HG02840 (cell line): ENCODE measurements around the gene SCN1A.

Source experiments
- ATAC-seq: cut with Tn5 transposase; IDR thresholded peaks from one replicate; pipeline ENCODE4 v1.9.1; 2021; ENCODE audit warnings: mild to moderate bottlenecking, moderate library complexity, moderate number of reproducible peaks; ENCODE audit not compliant: unreplicated experiment, low FRiP score

The SCN1A gene

DNA sequence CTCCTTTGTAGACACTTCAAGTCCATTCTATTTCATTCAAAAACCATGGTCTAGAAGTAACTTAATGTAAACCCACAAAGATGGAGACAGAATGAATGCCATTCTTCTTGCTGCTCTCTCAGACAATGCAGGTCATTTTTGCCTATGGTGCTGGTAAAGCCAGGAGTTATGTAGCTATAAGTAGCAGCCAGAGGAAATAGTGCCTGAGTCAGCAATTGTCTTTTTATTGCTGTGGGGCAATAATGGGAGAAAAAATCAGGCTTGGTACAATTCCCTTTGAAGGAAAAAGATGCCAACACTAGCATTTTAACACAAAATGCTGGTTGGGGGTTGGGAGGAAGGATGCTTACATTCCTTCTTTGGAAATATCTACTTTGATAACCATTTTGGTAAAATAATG, 43.5 kb downstream of the SCN1A start:
- no peak for ATAC-seq

DNA sequence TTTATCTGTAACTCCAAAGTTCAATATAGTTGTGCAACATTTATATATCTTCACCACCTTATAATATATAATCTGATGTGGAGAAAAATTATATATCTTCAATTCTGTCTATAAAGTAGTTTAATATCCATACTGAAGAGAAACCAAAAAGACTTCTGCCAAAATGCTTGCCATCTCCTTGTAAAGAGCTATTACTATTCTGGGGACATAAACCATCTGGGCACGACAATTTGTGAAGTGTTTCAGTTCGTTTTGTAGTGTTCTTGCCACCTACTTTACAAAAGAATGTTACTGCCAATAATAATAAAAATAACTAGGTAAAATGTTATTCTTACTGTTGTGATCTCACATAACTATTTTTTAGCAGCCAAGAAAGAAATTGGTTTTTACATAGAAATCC, 45.1 kb downstream of the SCN1A start:
- no peak for ATAC-seq

DNA sequence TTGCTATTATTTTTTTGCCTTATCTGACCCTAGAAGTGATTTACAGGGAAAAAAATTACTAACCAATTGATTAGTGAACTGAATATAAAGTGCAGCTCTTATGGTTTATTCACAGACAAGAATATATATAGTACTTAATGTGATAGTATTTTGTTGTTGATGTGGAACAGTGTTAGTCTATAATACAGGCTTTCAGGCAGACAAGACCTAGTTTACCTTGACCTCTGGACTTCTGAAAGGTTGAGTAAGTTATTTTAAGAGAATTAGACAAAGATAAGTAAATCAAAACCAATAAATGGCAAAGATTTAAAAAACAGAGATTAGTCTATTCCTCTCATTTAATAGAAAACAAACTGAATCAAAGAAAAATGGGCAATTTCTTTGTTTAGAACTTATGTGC, 46.0 kb downstream of the SCN1A start:
- no peak for ATAC-seq

DNA sequence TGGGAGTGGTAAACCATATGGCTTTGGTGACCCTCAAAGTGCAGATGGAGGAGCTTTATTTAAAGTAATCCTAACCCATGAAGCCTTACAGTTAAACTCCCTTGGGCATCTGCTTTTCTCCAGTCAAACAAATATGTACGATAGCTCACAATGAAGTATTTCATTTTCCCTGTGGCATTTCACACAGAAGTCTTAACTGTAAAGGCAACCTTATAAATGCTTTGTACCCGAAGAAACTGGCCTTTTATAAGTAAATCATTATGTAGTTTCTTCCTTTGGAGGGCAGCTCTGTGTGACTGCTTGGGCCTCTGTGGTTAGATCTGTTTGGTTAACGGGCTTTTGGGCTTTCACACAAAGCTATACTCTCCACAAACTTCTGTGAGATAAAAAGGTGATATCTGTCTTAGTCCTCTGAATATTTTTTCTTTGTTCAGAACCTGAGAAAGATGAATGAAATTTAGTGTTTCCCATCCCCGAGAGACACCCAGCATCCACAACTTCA, 46.6 kb downstream of the SCN1A start:
- no peak for ATAC-seq

DNA sequence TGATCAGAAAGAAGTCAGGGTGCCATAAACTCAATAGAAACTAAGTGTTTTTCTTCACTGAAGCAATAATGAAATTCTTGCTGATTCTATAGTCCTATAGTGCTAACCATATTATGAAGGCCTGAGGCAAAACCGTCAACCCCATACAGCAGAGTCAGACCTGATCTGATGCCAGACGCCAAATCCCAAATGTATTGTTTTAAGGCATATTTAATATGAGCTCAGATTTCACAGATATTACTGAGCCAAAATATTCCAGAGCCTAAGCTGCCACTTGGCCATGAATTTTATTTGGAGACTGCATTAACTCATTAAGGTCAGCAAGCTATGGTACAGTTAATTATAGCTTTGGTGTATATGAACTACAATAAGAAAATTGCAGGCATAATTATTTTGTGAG, 53.4 kb downstream of the SCN1A start:
- no peak for ATAC-seq

DNA sequence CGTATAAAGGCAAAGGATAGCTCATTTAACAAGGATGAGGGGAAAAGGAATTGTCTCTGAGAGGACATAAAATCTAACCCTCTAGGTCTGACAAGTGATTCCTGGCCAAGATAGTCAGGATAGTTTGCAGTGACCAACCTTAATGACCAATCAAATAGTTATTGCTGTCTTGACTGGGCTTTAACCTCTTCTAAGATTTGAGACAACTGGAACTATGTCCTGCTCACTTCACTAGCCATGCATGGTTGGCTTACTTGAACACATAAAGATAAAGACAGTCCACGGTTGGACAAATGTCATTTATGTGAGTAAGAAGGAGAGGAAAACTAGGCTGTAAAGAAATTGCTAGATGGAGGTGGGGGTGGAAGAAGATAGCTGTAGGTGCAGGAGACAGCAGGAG, 53.8 kb downstream of the SCN1A start:
- ATAC-seq, result no peak

DNA sequence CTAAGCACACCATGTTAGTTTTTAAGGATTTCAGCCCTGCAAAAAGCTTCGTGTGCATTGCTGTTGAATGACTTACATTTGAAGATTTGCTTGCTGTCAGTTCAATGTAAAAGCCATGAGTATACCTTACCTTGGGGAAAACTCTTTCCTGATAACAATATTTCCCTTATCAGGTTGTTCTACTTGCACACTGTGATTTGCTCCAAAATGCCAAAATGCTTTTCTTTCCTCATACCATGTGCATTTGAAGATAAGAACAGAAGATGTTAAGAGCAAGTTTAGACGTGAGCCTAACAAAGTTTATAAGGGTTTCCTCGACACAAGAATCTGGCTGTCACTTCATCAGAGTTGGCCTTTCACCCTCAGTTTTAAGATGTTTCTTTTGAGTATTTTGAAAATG, 57.6 kb downstream of the SCN1A start:
- no peak for ATAC-seq

DNA sequence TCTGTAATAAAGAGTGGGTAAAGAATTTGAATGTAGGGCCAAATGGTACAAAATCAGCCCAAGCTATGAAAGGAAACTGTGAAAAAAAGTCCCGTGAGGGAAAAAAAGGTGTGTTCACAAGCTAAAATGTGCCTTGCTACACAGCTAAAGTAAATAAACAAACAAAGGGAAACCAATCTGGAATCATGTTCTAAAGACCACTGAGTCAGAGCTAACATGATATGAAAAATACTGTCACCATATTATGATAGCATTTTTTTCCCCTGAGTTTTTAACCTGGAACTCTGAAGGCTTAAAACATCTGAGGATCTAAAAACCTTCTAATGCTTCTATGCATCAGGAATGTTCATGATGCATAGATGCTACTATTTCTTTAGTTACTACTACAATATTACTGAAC, 58.8 kb downstream of the SCN1A start:
- ATAC-seq, result no peak

DNA sequence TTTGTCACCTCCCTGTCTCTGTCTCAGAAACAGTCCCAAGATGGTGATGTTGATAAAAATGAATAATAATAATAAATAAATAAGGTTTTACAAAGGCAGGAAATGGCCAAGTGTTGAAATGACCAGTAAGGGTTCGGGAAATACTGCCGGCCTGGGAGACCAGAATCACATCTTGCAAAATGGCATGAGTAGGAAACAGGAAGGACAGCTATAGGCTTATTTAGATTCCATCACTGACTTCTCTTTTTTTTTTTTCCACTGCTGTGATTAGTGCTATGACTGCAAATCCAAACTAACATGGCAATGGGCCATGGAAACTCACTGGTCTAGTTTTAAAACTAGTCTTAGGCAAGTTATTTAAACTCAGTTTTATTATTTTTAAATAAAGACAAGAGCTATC, 60.6 kb downstream of the SCN1A start:
- ATAC-seq, result no peak

DNA sequence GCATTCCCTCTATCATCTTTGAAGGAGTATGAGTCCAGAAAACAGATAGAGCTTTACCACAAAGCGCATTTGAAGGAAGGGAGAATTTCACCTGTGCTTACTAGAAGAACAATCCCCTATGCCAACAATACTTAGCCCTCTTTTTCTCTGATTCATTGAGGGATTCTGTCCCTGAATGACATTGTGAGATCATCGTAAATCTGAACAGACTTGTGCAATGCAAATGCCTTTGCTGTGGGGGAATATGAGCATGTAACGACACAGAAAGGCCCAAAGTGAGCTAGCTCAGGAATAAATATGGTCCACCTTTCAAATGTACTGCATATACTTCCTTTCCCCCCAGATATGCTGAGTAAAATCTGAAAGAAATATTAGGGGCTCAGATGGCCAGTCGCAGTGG, 67.6 kb downstream of the SCN1A start:
- no peak for ATAC-seq

DNA sequence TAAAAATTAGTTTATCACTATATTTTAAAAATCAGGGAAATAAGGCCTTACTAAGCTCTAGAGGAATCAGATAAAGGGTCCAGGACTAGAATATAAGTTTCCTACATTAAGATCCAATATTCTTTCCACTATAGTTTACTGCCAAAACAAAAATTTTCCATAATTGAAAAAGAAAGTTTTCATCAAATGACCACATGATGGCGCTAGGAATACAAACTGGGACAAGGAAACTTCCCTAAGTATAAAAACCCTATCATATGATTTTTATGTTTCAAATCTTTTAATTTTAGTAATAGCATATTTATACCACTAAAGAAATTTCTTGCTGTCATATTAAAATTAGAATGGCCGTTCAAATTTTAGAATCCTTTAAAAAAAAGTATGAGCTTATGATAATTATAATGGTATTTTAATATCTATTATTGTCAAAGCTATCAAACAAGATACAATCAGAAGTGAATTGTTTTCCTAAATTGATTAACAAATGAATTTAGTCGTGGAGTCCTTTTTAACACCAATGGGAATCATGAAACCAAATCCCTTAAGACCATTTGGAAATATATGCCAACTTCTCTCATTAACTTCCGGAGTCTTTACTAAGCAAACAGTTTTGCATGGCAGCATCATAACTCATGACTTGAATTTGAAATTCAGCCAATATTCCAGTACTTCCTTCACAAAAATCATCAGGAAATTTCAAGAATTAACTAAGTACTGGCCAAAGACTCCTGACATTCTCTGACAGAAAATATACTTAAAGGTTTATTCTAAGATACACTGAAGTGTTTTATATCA, 70.3 kb downstream of the SCN1A start:
- no peak for ATAC-seq

DNA sequence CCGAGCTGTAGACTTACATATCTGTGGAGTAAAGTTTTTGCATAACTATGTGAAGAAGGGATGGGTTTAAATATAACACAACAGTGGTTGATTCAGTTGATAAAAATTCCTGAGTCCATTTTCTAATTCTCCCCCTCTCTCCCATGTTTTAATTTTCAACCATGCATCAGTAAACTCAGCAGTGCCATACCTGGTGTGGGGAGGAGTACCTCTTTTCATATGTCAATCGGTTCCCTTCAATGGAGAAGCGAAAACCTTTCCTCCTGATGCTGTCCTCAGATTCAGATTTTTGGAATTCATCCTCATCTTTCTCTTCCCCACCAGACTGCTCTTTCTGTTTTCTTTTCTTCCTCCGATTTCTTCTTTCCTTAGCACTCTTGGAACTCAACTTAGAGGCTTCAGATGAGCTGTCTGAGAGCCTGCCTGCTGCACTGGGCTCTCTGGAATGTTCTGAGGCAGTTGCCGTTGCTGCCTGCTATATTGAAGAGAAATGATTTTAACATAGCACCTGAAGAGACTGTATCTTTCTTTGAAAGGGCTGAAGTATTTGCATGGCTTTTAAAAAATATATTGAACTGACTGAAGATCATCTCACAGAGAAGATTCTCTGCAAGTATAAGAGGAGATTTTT, 82.9 kb downstream of the SCN1A start:
- no peak for ATAC-seq

DNA sequence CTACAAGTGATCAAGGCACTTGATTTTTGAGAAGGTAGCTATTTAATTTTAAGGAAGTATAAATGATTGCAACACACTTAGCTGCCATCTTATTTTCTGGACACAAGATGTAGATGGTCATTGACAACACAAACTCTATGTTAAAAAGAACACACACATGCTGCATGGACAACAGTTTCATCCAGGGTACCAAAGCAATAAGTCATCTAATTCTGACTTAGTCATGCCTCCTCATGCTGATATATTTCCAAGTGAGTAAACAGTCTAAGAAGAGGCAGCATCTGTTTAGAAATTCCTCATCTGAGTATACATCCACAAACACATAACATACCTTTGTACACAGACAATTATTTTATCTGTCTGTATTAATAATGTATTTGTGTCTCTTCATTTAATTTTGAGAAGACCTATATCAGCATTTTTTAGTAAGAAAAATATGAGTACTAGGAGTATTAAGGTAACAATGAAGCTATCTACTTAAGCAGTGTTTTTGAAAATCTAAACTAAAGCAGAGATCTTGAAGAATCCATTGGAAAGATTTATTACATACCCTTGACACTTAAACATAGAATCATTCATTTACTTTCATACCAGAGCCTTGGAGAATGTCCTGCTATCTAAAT, 84.9 kb downstream of the SCN1A start:
- no peak for ATAC-seq

DNA sequence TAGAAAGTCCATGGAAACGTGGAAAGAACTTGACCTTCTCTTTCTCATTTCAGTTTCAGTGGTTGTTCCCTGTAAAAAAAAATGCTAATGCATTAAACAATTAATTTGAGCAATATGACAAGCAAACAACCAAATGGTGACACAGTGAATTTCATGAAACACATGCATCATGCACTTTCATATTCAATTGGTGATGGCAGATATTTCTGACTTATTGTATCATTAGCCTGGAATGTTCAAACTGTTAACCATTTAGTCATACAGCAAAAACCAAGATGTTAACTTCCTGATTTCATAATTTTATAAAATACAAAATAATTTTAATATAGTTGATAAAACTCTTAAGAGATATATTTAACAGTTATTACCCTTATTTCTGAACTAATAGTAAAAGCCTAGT, 85.5 kb downstream of the SCN1A start:
- no peak for ATAC-seq

DNA sequence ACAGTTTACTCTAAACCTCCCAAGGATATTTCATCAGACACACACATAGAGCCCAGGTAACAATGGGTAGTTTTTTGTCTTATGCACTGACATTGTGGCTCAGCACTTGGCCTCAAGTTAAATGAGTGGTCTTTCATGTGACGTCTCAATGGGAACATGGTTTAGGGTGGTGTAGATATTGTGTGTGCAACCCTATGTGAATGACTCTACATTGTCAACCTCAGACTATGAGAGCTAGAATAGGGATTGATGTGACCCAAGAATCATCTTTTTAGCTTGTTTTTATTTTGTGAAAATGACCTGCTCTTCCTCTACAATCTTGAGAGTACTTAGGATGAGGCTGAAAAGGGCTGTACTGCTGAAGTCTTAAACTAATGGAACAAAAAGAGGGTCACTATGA, 86.2 kb downstream of the SCN1A start:
- no peak for ATAC-seq

DNA sequence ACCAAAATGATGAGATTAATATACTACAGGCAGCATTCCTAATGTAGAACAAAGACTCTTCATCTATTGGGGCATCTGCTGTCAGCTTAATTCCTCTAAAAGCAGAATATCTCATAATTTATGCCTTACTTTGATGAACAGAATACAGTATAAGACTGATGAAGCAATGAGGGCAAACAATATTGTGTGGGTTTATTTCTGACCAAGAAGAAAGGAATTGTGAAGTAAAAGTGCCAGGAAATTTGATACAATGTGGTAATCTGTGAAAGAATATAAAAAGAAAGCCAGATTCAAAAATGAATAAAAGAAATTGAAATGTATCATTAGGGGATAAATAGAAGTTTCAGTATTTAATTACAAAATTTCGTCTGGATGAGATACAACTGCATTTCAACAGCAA, 95.5 kb downstream of the SCN1A start:
- no peak for ATAC-seq

DNA sequence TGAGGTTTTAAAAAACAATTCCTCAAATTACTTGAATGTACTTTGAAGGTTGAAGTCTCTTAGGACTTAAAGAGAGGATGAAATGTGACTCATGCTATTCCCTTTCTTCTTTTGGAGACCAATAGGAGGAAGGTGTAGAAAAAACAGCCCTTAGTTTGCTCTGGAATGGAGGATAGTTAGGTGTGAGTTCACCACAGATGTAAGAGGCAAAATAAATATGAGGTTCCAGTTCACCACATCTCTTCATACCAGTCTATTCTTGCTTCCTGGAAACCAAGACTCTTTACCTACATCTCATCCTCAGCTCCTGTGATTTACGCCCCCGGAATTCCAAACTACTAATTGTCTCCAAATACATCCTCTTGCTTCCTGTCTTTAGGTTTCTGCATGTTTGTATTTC, 96.8 kb downstream of the SCN1A start:
- ATAC-seq, result no peak

DNA sequence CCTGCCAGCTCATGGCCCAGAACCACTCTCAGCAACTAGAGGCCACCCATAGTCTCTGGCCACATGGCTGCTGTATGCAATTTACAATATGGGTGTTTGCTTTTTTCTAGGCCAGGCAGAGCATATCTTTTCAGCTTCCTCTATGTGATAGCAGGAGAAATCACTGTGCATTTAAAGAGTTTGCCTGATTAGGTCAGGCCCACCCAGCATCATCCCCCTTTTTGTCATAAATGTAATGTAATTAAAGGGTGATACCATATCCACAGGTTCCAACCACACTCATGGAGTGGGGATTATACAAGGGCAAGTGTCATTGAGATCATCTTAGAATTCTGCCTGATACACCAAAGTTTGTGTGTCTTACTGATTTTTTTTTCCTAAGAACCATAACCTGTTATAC, 102.5 kb downstream of the SCN1A start:
- ATAC-seq, result no peak

DNA sequence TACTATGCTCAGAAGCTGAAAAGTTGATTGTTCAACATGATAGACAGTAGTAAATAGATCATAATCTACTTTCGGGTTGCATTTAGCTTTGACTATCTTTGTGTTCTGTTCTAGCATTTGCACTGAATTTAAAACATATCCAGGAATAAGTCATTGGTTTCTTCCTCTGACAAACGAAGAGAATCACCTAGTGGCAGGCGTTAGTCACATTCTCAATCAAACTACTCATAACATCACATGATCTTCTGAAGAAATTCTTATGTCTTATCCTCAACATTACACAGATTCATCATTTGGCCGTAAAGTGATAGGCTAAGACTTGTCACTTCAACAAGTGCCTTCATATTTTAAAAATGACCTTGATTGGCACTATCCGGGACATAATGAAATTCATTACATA, 110.6 kb downstream of the SCN1A start:
- ATAC-seq, result no peak

DNA sequence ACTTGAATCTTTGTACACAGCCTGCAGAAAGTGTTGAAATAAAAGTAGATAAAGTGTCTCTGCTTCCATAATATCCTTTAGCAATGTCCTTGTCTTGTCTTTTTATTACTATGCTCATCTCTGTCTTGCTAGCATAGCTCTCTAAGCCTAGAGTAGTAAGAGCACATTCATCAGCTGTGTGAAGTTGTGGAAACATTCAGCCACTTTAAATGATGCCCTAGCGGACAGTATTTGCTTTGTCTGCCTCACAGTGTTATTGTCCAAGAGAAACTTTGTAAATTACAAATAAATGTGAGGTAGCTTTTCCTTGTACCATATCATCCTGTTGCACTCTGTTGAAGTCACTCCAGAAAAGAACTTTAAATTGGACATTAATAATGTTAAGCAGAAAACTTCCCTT, 113.9 kb downstream of the SCN1A start:
- no peak for ATAC-seq

DNA sequence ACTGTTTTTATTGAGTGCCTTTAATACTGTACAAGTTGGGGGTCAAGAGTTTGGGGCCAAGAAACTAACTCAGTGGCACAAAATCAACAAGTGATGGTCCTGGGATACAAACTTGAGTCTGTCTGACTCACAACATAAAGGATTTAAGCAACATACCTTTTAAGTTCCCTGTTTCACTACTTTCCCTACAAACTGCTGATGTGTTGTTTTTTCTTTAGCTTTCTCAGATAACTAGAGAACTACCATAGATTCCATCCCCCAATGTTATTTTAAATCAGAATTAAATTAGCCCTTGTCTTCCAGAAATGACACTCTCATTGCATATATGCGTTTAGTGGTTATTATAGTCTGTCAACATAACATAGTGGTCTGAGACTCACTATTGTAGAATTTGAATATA, 116.2 kb downstream of the SCN1A start:
- ATAC-seq, result no peak

DNA sequence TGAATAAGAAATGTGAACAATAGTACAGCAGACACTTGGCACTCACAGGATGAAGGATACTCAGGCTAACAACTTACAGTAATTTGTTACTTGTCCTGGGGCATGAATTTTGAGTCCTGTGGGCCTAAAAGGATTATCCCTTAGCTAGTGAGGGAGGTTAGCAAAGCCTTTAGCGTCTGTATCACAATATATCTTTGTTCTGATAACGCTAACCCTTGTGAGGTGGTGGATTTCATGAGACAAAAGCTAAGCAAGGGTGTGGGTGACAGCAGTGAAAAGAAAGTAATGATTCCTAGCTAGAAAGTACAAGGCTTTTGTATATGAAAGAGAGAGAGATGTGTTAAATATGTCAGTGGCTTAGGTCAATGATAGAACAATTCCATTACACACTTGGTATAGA, 127.4 kb downstream of the SCN1A start:
- no peak for ATAC-seq
